Epithelial cell of esophagus (primary cell): ENCODE measurements around the gene FBXL7.
A peak's percentile ranks its signal among the peaks of the same experiment; 100 is the strongest.

ENCODE experiments used
- DNase-seq: peaks from one replicate; pipeline ENCODE4 v3.0.0; 2010; ENCODE audit warnings: low read depth
- H3K4me3 ChIP-seq: 2 replicates; pipeline ENCODE4 v1.5.1; 2011; ENCODE audit warnings: mild to moderate bottlenecking, low read length, control low read depth
- TF ChIP-seq, protein P1 (sequence below): IDR thresholded peaks from 2 replicates; pipeline ENCODE4 v1.5.1; 2011; ENCODE audit warnings: low read depth, mild to moderate bottlenecking, low read length, control low read depth, inconsistent platforms; ENCODE audit not compliant: insufficient read depth; ENCODE audit errors: missing control alignments

The FBXL7 gene

DNA sequence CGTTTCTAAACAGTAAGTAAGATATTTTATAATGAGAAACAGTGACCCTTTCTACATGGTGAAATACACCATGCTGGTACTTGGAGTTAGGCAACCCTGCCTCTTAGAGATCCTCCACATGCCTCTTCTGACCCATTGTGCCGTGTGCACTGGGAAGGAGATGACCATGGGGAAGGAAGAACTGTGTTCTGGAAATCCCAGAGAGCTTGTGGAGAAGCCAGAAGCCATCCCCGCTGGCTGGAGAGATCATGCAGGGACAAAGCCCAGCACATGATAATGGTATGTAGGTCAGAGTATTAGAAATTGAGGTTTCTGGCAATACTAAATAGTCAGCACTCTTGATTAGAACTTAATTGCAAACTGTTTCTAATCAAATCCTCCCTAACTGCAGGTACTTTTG, 307.3 kb downstream of the FBXL7 start:
- DNase-seq: no peak
- TF ChIP-seq, protein P1, sequence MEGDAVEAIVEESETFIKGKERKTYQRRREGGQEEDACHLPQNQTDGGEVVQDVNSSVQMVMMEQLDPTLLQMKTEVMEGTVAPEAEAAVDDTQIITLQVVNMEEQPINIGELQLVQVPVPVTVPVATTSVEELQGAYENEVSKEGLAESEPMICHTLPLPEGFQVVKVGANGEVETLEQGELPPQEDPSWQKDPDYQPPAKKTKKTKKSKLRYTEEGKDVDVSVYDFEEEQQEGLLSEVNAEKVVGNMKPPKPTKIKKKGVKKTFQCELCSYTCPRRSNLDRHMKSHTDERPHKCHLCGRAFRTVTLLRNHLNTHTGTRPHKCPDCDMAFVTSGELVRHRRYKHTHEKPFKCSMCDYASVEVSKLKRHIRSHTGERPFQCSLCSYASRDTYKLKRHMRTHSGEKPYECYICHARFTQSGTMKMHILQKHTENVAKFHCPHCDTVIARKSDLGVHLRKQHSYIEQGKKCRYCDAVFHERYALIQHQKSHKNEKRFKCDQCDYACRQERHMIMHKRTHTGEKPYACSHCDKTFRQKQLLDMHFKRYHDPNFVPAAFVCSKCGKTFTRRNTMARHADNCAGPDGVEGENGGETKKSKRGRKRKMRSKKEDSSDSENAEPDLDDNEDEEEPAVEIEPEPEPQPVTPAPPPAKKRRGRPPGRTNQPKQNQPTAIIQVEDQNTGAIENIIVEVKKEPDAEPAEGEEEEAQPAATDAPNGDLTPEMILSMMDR: no peak
- H3K4me3 ChIP-seq: no peak overlapping the region

- H3K4me3 ChIP-seq: no peak overlapping the region
- TF ChIP-seq, protein P1: peak; percentile 35
- peak; percentile 45 for DNase-seq
Observed at GRCh38 chr5:15807871-15808270, 307.9 kb downstream of the FBXL7 start.

DNA sequence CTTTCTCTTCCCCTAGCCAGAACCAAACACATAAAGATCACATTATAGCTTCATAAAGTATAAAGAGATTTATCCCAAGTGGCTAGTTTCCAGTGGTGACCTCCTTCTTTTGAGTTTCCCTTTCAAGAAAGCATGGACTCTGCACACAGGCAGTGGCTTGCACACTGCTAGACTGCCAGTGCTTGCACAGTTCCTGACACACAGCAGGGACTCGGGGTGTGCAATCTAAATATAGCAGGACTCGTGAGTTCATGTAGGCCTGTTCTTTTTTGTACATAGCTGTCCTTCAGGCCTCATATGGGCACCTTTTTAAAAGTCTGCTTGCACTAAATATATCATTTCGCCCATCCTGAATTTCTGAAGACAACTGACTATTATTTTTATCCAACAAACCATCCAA, 308.6 kb downstream of the FBXL7 start:
- TF ChIP-seq, protein P1: no peak
- DNase-seq: no peak
- H3K4me3 ChIP-seq: no peak overlapping the region

DNA sequence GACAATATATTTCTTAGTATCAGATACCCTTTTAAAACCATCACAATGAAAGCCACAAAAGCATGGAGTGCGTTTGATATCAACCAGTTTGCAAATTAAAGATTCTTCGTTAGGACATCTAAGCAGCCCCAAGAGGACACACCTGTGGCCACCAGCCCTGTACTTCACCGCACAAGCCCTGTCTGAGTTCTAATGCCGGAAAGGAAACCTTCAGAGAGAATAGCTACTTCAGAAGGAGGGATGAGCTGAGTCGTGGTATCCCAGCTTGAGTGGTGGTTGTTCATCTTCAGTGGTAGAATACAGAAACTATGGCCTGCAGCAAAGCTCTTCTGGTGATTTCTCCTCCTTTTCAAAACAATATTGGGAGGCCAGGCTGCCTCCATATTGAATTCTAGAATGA, 319.6 kb downstream of the FBXL7 start:
- DNase-seq: no peak
- TF ChIP-seq, protein P1: no peak
- H3K4me3 ChIP-seq: no peak overlapping the region

GRCh38 chr5:15821506-15821905, 321.5 kb downstream of the FBXL7 start:
- TF ChIP-seq, protein P1: no peak
- peak; percentile 6 for DNase-seq
- H3K4me3 ChIP-seq: no peak overlapping the region

GRCh38 chr5:15823398-15823797, 323.4 kb downstream of the FBXL7 start:
- TF ChIP-seq, protein P1: no peak
- DNase-seq: no peak
- no peak overlapping the region for H3K4me3 ChIP-seq

DNA sequence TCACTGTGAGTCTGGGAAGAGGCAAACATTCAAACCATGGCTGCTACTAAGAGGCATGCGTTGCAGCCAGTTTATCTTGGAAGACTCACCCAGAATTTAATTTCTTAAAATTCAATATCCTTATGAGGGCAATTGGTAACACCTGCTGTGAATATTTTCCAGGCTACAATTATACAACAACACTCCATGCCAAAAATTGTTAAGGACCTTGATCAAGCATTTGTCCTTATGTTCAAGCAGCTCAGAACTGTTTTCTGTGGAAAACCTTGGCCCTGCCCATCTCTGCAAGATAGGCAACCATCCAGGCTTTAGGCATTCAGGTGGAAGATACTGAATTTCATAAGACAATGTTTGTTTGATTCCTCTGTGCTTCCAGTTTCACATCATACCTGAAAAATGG, 327.8 kb downstream of the FBXL7 start:
- TF ChIP-seq, protein P1: no peak
- DNase-seq: no peak
- H3K4me3 ChIP-seq: no peak overlapping the region
